Activated CD4-positive, alpha-beta T cell treated with anti-CD3 and anti-CD28 coated beads for 24 hours (primary cell): ENCODE results near the gene STEAP4.

Experiments used
- DNase-seq, 2 donors: peaks; one replicate each; pipeline ENCODE4 v3.0.0-alpha.2; 2020; ENCODE audit warnings: low read depth in 2 of 2

STEAP4 gene

DNA sequence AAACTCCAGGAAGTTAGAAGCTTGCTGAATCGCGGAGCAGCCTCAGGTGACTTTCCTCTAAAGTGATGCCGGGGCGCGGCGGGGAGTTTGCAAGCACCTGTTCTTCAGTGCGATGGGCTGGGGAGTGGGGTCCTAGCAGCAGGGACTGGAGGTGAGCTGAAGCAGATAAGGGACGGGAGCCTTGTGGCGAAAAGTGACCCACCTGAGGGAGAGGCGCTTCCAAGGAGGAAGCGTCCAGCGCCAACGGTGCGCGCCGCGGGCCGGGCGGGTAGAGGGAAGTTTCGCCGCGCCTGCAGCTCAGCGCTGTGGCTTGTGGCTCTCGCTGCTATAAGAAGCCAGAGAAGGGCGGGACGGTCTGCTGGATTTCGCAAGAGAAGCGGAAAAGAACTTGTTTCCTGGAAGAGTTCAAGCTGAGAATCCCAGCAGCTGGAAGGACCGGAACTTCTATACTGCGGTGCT is at the start of gene STEAP4:
Gene STEAP4, minus strand, starts transcription at position 305 of the 459 bp plus-strand sequence. CDS start 22,625 bp downstream, outside the sequence.
- no peak for DNase-seq

GRCh38 chr7:88355011-88355410 is 48.3 kb upstream of the STEAP4 start:
- no peak for DNase-seq

GRCh38 chr7:88350118-88350517 is 43.4 kb upstream of the STEAP4 start:
- DNase-seq, result no peak

DNA sequence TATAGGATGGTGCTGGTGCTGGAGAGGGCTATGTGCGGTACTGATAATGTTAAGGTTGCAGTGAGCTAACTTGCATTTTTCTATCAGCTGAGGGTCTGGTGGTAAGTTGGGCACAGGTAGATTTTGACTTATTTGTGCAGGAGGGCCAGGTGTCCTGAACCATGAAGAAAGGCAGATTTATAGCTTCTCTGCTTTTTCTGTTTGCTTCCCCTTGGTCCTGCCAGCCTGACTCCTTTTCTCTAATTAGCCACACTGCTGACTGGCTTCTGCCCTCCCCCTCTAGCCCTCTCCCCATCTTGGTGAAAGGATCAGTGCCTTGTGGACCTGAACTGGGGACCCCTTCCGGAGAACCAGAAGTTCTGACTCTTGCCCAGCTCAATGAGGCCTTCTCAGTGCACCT is 40.8 kb upstream of the STEAP4 start:
- no peak for DNase-seq

GRCh38 chr7:88347090-88347489 is 40.4 kb upstream of the STEAP4 start:
- no peak for DNase-seq

GRCh38 chr7:88346357-88346756 is 39.7 kb upstream of the STEAP4 start:
- no peak for DNase-seq

- no peak for DNase-seq
These were observed 38.5 kb upstream of the STEAP4 start for GRCh38 chr7:88344956-88345832.

DNA sequence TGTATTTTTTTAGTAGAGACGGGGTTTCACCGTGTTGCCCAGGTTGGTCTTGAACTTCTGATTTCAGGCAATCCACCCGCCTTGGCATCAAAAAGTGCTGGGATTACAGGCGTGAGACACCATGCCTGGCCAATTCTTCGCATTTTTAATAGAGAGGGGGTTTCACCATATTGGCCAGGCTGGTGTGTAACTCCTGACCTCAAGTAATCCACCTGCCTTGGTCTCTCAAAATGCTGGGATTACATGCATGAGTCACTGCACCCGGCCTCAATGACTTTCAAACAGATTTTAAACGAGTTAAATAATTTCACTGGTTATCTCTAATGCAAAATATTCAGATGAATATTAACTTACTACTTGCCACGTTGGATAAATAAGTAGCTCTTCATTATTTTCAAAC is 37.6 kb upstream of the STEAP4 start:
- DNase-seq, result no peak

DNA sequence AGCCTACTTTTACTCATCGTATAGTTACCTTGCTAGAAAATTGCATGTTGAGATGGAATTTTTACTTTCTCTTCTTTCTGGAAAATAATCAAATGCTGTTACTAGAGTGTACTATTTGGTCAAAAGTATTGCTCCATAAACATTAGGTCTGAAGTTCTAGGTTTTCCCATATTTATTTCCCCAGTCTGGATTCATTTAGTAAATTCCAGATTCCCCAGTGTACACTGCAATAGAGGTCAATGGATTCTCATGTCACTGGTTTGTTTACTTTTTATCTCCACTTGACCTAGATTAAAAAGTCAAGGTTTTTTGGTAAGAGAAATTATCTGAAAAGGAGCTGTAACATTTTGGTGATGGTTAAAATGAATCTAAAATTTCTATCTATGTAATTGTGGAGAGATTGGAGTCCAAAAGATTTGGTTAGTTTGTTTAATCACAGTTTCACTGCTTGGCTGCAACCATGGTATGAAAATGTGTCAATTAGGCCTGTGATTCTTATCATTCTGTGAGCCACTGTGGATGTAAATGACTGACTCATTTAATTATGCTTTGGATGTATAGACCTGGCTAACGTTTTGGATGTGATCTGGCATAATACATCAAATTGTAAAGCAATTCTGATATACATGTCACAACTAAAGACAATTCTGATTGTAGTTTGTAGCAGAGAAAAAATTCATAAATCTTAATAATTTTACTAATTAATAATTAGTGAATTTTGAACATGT is 32.7 kb upstream of the STEAP4 start:
- no peak for DNase-seq

DNA sequence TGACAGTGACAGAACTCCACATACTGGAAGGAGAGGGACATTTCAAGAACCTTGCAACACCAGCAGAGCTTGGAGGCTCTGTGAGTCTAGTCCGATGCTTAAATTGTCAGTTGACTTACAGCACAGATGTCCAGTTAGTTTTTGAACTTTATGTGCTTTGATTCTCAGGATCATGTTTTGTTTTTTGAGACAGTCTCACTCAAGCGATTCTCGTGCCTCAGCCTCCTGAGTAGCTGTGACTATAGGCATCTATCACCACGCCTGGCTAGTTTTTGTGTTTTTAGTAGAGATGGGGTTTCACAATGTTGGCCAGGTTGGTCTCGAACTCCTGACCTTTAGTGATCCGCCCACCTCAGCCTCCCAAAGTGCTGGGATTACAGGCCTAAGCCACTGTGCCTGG is 31.8 kb upstream of the STEAP4 start:
- DNase-seq, result no peak

GRCh38 chr7:88337572-88337971 is 30.9 kb upstream of the STEAP4 start:
- no peak for DNase-seq

- DNase-seq, result no peak
These were observed 24.6 kb upstream of the STEAP4 start for GRCh38 chr7:88331322-88331721.

DNA sequence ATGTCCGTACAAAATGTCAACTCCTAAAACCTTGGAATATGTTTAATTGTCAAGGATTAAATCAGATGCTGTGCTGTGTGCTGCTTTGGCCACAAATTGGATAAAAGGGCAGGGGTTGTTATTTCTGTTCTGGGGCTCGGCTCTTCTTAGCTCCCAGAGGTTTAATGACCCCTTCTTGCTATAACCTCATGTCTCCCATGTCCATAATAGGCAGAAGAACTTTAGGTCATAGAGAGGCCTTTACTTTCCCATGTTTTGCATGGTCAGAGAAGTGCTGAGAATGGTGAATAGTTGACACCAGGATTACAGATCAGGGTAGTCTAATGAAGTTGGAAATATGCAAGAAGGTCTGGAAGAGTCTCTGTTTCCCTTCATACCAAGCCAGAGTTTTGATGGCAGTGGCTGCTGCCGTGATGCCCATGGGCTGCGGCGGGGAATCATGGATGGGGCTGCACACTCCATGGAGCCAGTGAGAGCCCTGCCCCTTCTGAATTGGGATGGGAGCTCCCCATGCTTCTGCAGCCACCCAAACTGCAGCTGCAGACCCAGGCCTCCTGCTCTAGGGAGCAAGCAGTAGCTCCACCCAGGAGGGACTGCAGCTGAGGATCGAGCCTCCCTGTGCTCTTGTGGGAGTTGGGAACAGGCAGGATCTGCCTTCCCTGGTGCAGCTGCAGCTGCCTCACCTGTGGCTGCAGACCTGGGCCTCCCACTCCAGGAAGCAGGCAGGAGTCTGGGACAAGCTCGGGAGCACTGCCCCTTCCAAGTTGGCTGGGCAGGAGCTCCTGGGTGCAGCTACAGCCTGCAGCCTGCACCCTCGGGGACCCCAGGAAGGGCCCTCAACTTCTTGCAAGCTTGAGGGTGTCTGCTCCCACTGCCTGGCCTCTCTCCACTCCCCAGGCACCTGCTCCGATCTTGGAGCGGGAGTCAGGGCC is 23.1 kb upstream of the STEAP4 start:
- no peak for DNase-seq

GRCh38 chr7:88328787-88329186 is 22.1 kb upstream of the STEAP4 start:
- no peak for DNase-seq

DNA sequence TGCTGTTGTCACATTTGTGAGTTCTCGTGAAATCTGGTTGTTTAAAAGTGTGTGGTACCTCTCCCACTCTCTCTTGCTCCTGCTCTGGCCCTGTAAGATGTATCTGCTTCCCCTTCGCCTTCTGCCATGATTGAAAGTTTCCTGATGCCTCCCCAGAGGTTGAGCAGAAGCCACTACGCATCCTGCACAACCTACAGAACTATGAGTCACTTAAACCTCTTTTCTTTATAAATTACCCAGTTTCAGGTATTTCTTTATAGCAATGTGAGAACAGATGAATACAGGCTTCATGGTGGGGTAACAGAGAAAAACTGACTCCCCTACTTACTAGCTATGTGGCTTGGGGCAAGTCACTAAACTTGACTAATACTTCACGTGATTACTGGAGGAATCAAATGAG is 18.0 kb upstream of the STEAP4 start:
- DNase-seq, result no peak

DNA sequence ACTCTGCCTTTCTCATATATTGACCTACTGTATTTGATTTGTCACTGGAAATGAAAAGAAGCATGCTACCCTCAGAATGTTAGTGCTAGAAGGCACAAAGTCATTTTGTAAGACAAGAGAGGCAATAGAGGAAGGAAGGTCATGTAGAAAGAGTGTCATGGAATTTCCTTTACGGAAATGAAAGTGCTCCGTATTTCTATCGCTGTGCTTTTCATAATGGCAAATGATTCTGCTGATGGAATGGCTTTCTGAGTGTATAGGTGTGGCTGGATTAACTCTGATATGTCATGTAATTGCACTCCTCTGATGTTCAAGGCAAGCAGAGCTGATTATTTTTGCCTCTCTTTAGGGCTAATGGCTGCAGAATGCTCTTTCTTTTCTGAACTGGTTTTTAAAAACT is 15.5 kb upstream of the STEAP4 start:
- no peak for DNase-seq

DNA sequence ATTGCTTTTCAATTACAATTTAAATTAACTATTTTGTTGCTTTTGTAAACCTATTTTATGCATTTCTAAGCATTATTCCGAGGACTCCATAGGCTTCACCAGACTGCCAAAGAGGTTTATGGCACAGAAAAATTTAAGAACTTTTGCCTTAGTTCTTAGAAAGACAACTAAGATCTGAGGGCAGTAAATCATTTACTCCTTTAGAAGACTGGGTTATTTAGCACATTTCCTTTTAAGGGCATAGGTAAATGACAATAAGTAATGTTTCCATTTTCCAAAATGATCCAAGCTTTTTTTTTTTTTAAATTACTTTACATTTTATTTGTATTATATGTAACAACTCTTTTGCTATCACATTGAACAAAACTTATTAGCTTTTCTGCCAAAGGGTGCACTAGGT is 15.0 kb upstream of the STEAP4 start:
- no peak for DNase-seq

DNA sequence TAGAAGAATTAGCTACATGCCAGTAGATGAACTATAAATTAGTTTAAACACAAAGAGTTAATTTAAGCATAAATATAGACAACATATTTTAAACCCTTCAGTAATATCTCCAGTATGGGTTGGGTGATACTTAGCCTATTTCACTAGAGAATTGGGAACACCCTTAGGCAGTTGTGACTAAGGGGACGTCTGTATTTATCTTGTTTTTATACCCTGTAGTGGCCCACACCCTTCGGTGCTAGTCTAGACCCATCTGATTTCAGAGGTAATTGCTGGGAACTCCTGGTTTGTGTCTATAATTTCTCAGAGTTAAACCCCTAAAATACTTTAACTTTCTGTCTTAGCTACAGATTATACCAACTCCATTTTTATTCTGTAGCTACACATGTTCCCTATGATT is 11.5 kb upstream of the STEAP4 start:
- no peak for DNase-seq

DNA sequence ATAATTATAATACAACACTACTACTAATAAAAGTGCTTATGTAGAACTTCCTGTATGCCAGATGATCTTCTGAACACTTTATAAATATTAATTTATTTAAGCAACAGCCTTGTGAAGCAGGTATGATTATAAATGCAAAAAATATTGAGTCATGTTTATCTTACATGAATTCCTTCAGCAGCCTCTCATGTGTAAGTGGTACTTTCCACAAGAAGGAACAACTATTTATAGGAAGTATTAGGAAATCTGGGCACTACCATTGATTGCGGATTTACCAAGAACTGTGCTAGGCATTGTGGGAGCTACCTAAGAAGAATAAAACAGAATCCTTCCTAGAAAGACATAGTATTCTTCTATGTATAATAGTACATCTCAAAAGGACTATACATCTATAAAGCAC is 10.7 kb upstream of the STEAP4 start:
- no peak for DNase-seq

- no peak for DNase-seq
These were observed 9.8 kb upstream of the STEAP4 start for GRCh38 chr7:88316456-88316855.

- DNase-seq, result no peak
These were observed 8.8 kb upstream of the STEAP4 start for GRCh38 chr7:88315522-88315921.

DNA sequence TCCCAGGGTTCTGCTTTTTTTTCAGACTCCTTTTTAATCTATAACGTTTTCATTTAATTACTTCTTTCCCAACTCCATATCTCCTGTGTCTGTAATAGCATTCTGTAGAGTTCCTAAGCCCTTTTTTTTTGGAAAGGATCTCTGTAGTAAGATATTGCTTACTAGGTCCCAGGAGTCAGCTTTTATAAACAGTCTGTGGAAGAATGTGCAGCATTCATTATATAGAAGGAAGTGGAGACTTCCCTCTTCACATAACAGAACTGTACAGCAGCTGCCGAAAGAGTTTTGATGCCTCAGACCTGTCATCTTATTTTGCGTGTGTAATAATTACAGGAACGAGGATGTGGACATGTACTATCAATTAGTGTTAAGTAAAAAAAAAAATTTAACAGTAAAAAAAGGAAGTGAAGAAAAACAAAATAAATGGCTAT is 7.4 kb upstream of the STEAP4 start:
- DNase-seq, result no peak
